Right lobe of liver (tissue), 4 donors: ENCODE measurements around the gene CD9.

Experiments
- CTCF ChIP-seq, 4 donors: fragments of 200-600 bp in 3 of 4; fragments of 450-650 bp in 1 of 4; IDR thresholded peaks; one replicate each; pipeline versions ENCODE4 v1.5.1 to v1.8.0; 2016 to 2022; ENCODE audit warnings: antibody characterized with exemption in 4 of 4, mild to moderate bottlenecking in 2 of 4
- POLR2A ChIP-seq: fragments of 450-650 bp; IDR thresholded peaks from one replicate; pipeline ENCODE4 v1.6.1; 2017; ENCODE audit warnings: antibody characterized with exemption, mild to moderate bottlenecking
- donor health status: DM: no; HTN: no; CAD: no.
- donor health status: DM: no; HTN: no; CAD: no.
- donor health status: DM: no; HTN: yes; CAD: no.

DNA sequence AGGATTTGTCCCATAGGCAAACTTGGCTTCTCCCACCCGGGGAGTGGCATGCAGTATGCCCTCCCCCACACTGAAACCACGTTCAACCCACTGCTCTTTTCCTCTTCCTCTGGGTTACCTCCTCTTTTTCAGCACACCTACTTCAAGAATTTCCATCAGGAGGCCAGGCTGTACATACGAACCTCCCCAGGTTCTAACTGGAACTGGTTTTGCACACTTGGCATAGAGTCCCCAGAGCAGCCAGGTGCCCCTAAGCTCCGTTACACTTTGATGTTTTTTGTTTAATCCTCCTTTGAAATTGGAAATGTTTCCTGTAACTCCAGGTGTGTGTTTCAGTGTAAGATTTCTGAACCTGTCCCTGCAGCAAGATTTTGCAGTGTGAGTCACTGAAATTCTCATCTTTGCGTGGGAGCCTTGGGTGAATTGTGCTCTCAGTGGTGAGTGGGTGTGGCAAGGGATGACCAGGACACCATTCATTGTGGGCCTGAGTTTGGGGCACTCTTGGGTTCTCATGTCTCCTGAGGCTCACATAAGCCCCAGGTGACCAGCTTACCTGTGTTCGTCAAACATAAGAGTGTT, 18.2 kb downstream of the CD9 start:
- TF ChIP-seq CTCF (IDR thresholded peaks at IDR 0.05) (no peak), POLR2A (no peak)
